ENCODE results near the gene CAMKK1. TPM values are rescaled to one million over a fixed set of nuclear protein-coding genes. Genes with fewer than 3 reads are reported as not detected.

CAMKK1 gene
- total and polyA plus RNA-seq, 9 of the 15 experiments (the other 6 are each of a cell fraction or from before 2014, with no cell fraction given) = 0.34 to 7.5 (median 4.9) TPM

GRCh38 chr17:3880983-3881382 lies 11.9 kb downstream of the CAMKK1 start:
- H3K36me3 ChIP-seq (ENCODE audit: control insufficient read depth, insufficient read depth, low read length) = peaks cover 56% of the 10 kb centered on the region; the same call in 1 of the 3 replicates

More at GRCh38 chr17:3880983-3881382, 11.9 kb downstream of the CAMKK1 start:
- intact Hi-C loops (cut with micrococcal nuclease) (no loop called here), in situ Hi-C loops (cut with MboI) (no loop called here)
- Histone ChIP-seq H3K27me3 (ENCODE audit: control insufficient read depth in 2 of 2, insufficient read depth in 2 of 2, low read length in 2 of 2) (no peaks in the 10 kb centered on the region), H3K4me2 (ENCODE audit: insufficient read depth, low read length) (no peak overlapping the region), H3K4me1 (replicated peaks in 1 of 2; ENCODE audit: control insufficient read depth in 2 of 2, insufficient read depth in 2 of 2, low read length in 2 of 2) (peaks cover 0 to 3% of the 10 kb centered on the region in 2 experiments; a peak in 1 of 5 replicates), H3K27ac (ENCODE audit: extremely low read depth, low read depth, low read length) (no peak overlapping the region), H3K9ac (ENCODE audit: insufficient read depth in 1 of 2, low read depth in 2 of 2, low read length in 2 of 2) (no peak overlapping the region), H3K4me3 (no peak overlapping the region), H3K79me2 (ENCODE audit: control insufficient read depth, insufficient read depth, low read length) (no peaks in the 10 kb centered on the region), H3K9me3 (replicated peaks; ENCODE audit: control insufficient read depth, insufficient read depth, low read depth, low read length) (no peaks in the 10 kb centered on the region), H3K9me1 (ENCODE audit: control insufficient read depth, insufficient read depth, low read length) (no peaks in the 10 kb centered on the region), H4K20me1 (replicated peaks; ENCODE audit: control insufficient read depth, insufficient read depth, low read length) (no peaks in the 10 kb centered on the region), H2AFZ (ENCODE audit: low read depth, low read length) (no peak overlapping the region)
- BruUV-seq (replicated peaks) = no TSS peak
- no peak for FAIRE-seq
- 75% methylated on average over 5 of the region's 7 CpGs for WGBS (ENCODE audit: insufficient coverage, low coverage, missing lambda C conversion rate)
- ChIA-PET CTCF (ENCODE audit: low intra/inter-chr PET ratio) (no interaction called here), POLR2A (no interaction called here)
- no peak for ATAC-seq
- TF ChIP-seq CCNT2 (IDR thresholded peaks at IDR 0.05; ENCODE audit: borderline replicate concordance, extremely low read depth, insufficient read length, low read depth, low read length) (no peak), BCL6 (CRISPR knock-in tag; IDR thresholded peaks at IDR 0.05) (no peak), RBM25 (IDR thresholded peaks at IDR 0.05; ENCODE audit: low read depth, low read length, severe bottlenecking) (peak; percentile 33), ZFP36 (IDR thresholded peaks at IDR 0.05; ENCODE audit: low read depth, low read length, partially characterized antibody) (peak; percentile 52), SMAD4 (CRISPR knock-in tag; conservative IDR thresholded peaks at IDR 0.05) (no peak)
- TF ChIP-seq, protein P1, sequence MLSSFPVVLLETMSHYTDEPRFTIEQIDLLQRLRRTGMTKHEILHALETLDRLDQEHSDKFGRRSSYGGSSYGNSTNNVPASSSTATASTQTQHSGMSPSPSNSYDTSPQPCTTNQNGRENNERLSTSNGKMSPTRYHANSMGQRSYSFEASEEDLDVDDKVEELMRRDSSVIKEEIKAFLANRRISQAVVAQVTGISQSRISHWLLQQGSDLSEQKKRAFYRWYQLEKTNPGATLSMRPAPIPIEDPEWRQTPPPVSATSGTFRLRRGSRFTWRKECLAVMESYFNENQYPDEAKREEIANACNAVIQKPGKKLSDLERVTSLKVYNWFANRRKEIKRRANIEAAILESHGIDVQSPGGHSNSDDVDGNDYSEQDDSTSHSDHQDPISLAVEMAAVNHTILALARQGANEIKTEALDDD (IDR thresholded peaks at IDR 0.05) = no peak
- no peak for DNase-seq (ENCODE audit: extremely low read depth in 1 of 4, low spot score in 3 of 4)
